ENCODE data around the gene MAD1L1.

The MAD1L1 gene

DNA sequence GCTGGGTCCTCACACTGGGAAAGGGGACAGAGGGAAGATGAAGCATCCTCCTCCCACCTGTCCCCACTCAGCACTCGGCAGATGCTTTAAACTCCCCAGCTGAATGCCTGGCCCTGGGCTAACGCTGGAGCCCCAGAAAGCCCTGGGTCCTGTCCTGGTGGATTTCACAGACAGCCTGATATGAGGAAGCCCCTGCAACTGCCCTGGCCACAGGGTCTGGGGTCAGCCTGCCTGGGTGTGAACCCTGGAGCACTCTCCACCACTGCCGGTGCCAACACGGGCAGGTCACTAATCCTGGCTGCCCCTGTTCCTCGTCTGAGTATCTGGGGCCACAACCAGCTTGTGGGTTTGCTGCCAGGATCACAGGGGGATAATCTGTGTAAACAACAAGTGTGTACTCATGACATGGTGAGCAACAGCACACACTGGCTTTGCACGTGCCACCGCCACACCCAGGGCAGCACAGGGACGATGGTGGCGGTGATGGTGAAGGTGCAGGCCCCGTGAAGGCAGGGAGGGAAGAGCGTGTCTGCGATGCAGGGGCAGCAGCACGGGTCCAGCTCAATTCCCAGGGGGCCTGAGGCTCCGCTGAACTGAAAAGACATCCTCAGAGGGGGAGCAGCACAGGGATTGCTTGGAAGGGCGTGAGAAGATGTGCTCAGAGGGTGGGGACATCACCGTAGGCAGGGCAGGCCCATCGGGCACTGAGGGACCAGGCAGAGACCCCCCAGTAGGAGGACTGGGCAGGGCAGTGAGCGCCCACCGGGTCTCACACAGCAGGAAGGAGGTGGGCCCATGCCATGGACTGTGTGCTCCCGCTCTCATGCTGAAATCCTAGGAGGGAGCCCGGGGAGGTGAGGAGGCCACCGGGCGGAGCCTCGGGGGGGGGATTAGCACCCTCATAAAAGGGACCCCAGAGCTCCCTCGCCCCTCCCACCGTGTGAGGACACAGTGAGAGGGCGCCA lies 238.7 kb downstream of the MAD1L1 start:
- DNase-seq, result no peak

DNA sequence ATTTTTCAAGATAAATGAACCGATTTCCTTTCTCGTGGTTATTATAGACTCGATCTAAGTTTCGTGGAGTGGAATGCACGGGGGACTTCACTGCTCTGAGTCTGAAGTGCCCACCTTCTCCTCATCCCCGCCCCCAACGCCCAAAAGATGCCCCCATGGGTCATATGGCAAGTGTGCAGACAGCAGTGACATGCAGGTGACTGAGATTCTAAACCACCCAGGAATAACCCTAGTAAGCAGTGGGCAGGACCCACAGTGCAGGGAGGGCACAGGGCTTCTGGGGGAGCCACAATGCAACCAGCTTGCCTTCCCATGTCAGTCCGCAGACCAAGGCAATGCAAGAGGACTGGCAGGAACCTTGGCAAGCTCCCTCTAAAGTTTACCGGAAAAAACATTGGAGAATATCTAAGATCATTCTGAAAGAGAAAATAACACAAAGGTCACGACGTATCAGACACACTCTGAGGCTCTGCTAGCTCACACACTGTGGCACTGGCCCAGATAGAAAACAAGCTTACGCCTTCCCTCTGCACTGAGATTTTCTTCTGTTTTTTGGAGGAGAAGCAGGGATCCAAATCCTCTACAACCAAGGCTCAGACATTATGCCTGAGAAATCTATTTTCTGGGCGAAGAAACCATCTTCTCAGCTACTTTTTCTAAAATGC lies 239.6 kb downstream of the MAD1L1 start:
- no peak for DNase-seq

DNA sequence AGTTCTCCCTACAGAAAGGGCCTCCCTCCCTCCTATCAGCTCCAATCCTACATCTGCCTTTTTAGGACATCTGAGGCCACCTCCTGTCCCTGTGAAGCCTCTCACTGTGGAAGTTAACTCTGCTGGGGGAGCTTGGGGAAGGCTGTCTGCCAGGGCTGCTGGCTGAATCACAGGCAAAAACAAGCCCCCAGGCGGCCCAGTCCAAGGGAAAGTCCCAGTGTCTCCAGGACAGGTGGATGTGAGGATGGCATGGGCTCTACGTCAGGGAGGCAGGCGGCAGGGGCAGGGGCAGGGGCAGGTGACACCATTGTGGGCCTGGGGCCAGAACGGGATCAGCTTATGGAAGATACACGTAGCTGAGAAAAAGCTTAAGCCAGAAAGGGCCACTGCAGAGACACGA lies 240.2 kb downstream of the MAD1L1 start:
- no peak for DNase-seq

DNA sequence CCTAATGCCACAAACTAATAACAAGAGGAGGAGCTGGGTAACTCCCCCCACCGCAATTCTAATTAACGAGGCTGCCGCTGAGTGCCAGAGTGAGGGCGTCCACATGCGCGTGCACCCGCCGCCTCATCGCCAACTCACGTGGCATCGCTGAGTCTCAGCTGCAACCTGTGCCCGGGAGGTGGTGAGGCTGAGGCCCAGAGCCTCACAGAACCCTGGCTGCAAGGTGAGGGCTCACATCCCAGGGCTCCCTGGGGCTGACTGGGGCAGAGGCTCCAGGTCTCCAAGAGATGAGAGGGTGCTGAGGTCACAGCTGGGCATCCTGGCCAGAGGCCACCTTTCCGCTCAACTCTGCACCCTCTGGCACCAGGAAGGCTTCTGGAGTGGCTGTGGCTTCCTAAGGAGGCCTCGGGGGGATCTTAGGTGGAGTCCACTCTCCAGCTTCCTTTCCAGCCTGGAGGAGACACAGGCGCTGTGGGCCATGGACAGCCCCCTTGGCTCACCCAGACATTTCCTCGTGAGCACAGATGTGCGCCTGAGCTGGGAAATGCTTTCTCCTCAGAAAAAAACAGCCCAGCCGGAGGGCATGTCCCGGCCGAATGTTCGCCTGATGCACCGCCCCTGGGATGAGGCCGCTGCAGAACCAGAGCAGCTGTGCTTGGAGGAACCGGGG lies 242.6 kb downstream of the MAD1L1 start:
- DNase-seq, result no peak

DNA sequence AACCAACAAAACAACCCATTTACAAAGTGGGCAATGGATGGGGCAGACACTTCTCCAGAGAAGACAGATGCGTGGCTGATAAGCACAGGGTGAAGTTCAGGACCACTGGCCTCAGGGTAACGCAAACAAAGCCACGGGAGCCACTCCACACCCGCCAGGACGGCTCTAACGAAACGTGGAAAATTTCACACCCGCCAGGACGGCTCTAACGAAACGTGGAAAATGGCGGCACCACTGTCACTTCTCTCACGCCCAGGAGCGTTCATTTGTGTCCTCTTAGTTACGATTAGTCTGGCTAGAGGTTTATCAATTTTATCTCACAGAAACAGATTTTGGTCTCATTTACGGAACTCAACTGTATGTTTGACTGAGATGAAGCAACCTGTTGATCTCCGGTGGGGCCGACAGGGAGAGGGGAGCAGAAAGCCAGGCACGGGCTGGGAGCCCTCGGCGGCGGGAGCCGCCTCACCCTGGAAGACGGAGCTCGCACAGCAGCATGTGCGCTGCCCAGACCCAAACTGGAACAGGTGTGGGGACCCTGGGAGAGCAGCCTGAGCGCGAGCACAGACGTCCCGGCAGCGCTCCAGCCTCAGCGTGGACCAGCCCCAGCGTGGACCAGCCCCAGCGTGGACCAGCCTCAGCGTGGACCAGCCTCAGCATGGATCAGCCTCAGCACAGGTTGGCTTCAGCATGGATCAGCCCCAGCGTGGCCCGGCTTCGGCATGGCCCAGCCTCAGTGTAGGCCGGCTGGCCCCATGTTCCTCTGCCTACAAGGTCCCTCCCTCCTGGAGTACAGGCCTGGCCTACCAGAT lies 243.5 kb downstream of the MAD1L1 start:
- DNase-seq, result no peak

DNA sequence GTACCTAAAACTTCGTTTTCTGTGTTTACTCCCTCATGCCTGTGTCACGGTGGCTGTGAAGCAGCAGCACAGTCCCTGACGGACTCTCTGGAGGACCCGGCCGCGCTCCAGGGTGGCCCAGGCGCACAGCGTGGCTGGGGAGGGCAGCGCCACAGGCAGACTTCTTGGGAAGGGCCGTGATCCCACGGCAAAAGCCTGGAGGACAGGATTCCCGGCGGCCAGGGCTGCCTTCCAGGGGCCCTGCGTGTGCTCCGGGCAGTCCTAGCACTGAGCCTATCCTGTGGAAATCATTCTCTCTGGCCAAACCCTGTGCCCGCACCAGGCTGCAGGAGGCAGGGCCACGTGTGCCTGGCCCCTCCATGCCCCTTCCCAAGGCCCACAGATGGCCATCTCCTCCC lies 244.2 kb downstream of the MAD1L1 start:
- DNase-seq, result no peak

DNA sequence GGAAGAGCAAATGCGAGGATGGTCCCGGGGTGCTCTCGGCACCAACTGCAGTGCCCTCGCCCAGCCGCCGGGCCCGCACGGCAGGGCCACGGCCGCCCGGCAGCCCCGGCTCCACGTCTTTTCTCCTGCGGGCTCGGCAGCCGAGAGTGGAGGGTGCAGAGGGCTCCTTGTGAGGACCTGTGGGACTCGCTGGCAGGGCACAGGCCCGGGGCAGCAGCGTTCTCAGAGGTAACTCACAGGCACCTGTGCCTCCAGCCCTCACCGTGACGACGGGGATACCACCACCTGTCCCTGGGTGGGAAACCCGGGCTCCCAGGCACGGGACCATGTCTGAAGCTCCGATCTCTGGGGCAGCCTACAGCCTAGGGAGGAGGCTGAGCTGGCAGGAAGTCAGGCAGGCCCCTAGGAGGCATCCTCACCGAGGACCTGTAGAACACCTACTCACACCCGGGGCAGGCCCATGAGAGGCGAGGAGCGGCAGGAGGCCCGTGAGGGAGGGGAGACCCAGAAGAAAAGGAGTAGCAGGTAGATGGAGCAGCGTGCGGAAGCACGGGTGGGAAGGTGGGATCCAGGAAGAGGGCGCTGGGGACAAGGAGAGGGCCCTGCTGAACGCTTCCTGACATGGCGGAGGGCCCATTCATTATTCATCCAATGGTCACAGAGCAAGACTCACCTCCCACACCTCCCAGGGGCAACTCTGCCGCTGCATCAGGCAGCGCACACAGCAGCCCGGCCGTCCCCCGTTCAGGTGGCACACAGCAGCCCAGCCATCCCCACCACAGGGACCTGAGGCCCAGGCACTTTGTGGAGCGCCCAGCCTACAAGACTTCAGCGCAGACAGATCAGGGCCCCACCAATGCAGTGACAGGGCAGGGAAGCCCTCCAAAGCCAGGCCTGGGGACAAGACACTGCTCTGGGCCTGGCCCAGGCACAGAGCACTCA lies 244.9 kb downstream of the MAD1L1 start:
- DNase-seq, result no peak

DNA sequence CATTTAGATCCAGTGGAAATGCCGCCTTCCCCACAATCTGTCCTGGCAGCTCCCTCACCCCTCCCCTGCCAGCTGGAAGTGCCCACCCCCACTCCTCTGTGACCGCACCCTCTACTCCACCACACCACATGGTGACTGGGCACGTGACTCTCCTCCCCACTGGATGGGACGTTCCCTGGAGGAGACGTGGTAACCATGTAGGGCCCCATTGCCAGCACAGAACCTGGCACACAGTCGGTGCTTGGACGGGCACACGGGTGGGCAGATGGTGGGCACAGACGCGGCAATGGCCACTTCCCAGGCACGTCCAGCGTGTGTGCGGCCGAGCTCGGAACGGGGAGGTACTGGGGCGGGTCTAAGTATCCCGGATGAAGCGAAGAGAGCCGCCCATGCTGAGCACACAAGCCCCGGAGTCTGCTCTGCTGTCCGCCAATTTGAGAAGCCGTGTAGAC lies 245.6 kb downstream of the MAD1L1 start:
- DNase-seq, result no peak

DNA sequence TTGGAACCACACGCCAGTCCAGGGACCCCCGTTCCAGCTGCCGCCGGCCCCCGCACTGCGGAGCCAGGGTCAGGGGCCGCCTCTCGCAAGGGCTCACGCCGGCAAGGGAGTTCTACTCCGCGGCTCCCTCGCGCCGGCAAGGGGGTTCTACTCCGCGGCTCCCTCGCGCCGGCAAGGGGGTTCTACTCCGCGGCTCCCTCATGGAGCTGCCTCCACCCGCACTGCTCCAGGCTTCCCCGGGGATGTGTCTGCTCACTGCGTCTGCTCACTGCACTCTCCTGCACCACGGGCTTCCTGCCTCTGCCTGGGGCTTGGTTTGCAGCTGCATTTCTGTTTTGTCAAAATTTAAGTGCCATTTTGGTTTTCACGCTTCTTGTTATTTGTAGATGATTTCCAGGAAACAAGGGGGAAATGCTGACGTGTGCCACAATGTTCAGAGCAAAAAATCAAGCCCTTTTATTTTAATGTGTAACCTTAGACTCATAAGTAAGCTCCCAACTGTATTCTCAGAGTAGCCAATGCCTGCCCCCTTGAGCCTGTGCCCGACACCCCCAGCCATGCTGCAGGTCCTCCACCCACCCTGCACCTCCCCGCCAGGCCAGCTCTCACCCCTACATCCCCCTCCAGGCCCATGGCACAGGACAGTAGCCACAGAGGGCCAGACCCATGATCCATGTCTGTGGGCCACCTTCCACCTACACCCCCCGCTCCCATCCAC lies 246.2 kb downstream of the MAD1L1 start:
- DNase-seq, result no peak

DNA sequence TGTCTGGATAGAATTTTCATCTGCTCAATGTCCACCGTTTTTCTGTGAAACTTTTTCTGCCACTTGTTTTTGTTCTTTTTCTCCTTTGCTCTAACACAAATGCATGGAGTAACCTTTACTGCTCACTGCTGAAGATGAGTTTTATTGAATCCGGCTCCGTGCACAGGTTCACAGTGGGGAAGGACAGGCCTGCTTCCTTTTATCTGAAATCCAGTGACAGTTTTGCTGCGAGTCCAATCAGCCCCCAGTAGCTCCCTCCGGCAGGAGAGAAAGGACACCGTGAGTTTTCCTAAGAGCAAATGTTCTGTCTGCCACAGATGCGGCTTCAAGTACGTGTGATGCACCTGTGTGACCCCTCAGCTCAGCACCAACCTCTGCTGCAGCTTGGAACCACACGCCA lies 246.8 kb downstream of the MAD1L1 start:
- DNase-seq, result no peak

DNA sequence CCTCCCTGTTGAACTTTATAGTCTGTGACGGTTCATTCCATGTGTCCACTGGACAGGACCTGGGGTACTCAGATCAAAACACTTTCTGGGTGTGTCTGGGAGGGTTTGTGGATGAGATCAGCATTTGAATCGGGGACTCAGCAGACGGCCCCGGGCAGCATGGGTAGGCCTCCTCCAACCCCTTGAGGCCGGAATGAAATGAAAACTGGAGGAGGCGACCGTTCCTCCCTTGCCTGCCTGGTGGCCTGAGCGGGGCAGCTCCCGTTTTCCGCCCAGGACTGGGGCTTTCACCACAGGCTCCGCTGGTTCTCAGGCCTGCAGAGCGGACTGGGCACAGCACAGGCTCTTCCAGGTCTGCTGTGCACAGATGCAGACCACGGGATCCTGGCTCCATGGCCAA lies 247.7 kb downstream of the MAD1L1 start:
- DNase-seq, result no peak

DNA sequence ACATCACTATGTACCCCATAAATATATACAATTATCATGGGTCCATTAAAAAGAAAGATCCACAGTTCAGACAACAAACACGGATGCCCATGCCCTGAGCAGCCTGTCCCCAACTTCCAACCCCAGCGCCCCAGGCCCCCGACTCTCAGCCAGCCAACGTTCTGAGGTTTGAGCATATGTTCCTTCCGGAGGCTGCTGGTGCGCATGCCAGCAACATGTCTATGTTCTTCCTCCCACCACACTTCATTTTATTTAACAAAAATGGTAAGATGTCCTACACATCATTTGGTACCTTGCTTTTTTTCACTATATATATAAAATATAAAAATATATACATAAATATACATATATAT lies 250.9 kb downstream of the MAD1L1 start:
- DNase-seq, result no peak

DNA sequence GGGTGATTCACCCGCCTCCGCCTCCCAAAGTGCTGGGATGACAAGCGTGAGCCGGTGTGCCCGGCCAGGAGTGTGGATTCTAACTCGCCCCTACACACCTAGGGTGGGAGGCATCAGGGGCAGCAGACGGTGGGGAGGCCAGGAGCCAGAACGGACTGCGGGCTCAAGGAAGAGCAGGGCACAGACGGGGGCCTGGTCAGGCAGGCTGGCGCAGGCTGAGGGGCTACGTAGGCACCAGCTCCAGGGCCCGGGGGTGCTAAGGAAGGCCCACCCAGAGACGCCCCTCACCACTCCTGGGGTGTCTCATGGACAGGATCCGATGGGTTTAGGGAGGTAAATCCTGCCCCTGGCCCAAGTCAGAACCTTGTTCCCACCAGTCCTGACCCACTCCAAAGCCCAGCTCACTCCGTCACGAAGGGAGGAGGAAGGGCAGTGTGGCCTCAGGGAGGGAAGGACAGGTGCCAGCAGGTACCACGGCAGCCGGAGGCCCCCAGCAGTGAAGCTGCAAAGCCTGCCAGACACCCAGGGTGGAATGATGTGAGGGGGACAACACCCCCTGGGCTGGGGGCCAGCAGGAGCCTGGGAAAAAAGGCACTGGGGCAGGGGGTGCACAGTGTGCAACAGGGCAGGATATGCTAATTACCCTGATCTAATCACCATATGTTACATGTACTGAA lies 251.4 kb downstream of the MAD1L1 start:
- no peak for DNase-seq

DNA sequence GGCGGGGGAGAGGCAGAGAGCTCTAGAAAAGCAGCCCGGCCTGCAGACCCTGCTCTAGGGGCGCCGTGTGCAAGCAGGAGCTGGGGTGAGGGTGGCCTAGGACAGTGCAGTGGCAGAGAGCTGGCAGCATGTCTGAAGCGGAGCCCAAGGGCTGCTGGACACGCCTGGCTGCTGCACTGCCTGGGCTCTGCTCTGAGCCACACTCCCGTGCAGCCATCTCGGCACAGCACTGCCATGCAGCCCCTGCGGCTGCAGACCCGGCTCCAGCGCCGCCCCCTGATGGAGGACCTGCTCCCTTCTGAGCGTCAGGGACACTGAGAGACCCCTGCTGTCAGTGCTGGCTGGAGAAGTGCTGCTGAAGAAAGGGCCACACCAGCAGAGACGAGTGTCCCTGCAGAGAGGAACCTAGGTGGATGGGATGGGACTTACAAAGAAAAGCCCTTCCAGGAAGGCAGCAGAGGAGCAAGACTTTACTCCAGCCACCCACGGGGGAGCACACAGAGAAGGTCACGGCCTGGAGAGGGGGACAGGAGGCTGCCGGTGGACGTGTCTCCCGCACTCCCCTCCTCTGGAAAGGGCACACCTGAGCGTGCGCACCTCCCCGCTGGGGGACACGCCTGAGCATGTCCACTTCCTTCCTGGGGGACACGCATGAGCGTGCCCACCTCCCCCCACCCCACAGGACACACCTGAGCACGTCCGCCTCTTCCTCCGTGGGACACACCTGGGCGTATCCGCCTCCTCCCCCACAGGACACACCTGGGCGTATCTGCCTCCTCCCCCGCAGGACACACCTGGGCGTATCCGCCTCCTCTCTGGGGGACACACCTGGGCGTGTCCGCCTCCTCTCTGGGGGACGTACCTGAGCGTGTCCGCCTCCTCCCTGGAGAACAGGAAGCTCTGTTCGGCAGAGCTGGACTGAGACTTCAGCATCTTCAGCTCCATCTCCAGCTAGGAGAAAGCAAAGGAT lies 252.9 kb downstream of the MAD1L1 start:
- DNase-seq, result no peak

DNA sequence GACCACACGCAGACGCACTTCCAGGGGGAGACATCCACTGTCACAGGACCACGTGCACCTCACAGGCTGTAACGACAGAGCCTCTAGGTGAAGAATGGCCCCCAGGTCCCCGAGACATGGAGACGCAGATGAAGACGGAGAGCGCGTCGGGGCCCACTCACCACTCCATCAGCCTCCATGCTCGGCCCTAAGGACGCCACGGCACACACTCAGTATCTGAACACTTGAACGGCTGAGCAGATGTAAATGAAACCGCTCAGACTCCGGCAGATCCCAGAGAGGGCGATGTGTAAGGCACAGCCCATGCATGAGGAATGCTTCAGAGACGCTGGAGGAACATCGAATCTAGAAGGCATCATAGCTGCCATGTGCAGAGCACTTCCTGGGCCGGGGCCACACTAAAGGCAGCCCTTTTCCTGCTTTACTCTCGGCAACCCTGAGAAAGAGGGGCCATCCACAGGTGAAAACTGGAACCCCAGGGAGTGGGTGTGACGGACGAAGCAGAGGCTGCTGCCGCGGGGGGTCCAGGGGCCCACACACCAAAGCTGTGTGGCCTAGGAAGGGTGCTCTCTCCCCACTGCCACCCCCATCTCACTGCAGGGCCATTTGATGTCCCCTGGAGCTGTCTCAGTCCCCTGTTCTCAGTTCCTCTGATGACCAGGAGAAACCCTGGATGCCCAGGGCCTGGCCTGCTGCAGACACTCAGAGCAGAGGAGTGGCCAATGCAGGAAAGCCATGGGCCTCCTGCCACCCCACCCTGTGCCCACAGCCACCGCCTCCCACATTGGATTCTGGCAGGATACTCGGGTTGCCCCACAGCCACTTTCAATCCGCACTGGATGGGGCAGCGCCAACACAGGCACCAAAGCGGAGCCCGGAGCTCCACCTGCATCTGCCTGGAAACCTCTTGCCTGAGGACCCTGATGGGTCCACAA lies 253.8 kb downstream of the MAD1L1 start:
- DNase-seq, result no peak

DNA sequence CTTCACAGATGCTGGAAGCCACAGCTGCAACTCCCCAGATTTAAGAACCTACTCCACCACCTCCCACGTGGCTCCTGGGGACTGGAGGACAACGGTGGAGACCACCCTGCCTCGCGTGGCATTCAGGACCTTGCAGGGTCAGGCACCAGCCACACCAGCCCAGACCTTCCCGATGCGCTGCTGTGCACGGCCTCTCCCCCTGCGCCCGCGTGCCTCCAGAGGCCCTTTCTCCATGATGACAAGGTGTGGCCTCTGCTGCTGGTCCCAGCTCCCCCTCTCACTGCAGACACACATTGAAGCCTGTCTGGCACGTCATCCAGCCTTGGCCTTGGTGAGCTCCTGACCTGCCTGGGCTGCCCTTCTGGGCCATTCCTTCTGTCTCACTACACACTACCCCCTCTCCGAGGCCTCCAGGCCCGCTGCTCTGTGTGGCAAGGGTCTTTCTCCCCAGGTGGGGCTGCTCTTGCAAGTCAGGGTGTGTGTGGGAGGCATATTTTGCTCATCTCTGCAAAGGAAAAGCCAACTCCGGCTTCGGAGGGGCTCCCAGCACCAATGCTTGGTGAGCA lies 254.8 kb downstream of the MAD1L1 start:
- DNase-seq, result no peak

DNA sequence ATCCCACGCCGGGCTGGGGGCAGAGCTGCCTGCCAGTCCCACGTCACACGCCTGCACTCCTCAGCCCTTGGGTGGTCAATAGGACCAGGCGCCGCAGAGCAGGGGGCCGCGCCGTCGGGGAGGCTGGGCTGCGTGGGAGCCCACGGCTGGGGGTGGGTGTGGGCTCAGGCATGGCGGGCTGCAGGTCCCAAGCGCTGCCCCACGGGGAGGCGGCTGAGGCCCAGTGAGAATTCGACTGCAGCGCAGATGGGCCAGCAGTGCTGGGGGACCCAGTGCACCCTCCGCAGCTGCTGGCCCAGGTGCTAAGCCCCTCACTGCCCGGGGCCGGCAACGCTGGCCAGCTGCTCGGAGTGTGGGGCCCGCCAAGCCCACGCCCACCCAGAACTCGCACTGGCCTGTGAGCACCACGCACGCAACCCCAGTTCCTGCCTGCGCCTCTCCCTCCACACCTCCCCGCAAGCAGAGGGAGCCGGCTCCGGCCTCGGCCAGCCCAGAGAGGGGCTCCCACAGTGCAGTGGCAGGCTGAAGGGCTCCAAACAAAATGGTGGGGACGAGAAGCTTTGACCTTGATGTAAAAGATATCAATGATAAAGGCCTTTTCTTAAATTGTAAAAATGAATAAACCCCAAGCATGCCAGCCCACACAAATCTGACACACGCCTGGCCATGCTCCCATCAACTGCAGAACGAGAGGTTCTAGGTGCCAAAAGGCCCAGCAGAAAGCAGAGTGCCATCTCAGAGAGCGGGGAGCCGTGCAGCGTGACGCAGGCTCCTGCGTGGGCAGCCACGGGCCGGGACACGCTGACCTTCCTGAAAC lies 255.5 kb downstream of the MAD1L1 start:
- no peak for DNase-seq

Data from T1000 (cell line).